Caki2 (cell line): ENCODE data around the gene TSPYL2. TPM values are rescaled to one million over a fixed set of nuclear protein-coding genes. Genes with fewer than 3 reads are reported as not detected.

ENCODE experiments used
- DNase-seq: peaks from one replicate; pipeline ENCODE4 v3.0.0-alpha.2; 2015; ENCODE audit warnings: low read depth
- in situ Hi-C: cut with HindIII; loops from 2 replicates; pipeline ENCODE4 v1.10.0; 2016; ENCODE audit warnings: low sequenced_read_pairs, low pct_unique_long_range_greater_than_20kb, mixed read lengths
- total RNA-seq: library from RNA; depleted of rRNA; stranded (reverse); fragments of >200 nt; shearing (Covaris generic); gene quantifications from 2 replicates; pipeline ENCODE4 v1.2.3, GENCODE V29; 2014; ENCODE audit warnings: low replicate concordance; rRNA removed

The TSPYL2 gene
- total RNA-seq: 3.0 and 10.2 TPM in 2 replicates

DNA sequence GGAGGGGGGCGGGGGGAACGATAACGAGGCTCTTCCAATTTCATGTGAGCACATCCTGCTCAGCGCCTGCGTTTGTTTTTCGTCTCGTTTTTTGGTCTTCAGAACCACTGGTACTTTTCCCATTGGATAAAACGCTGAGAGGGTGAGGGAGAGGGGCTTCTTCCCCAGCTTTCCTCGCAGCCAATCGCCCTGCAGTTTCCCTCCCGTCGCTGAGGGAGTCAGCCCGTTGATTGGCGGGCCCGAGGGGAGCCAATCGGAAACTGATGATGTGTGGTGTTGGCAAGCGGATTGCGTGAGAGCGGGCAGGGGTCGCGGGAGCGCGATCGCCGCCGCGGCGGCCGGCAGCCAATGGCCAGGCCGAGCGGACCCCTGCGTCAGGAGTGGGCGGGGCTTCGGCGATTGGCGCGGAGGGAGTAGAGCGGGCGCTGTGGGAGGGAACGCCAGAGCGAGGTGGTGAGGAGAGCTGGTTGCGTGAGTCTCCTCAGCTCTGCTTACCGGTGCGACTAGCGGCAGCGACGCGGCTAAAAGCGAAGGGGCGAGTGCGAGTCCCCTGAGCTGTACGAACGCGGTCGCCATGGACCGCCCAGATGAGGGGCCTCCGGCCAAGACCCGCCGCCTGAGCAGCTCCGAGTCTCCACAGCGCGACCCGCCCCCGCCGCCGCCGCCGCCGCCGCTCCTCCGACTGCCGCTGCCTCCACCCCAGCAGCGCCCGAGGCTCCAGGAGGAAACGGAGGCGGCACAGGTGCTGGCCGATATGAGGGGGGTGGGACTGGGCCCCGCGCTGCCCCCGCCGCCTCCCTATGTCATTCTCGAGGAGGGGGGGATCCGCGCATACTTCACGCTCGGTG, at the start of gene TSPYL2:
TSS of gene TSPYL2 (plus strand) at position 443 of the 848 bp plus-strand sequence. CDS start at position 575, 132 bp downstream.
- in situ Hi-C loops: no loop called here
- peak; percentile 96 for DNase-seq

DNA sequence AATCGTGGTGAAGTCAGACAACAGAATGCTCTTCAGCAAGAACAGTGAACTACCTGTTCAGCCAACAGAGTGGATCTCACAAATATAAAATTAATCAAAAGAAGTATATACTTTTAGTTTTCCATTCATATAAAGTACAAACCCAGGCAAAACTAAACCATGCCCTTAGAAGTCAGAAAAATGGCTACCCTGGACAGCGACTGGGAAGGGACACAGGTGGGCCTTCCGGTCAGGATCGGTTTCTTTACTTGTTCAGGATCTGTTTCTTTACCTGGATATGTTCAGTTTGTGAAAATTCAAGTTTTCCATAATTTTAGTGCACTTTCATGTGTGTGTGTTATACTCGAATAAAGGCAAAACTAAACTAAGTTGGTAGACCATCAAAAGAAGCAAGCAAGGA, 46.0 kb upstream of the TSPYL2 start:
- DNase-seq: no peak
- in situ Hi-C loops: no loop called here

DNA sequence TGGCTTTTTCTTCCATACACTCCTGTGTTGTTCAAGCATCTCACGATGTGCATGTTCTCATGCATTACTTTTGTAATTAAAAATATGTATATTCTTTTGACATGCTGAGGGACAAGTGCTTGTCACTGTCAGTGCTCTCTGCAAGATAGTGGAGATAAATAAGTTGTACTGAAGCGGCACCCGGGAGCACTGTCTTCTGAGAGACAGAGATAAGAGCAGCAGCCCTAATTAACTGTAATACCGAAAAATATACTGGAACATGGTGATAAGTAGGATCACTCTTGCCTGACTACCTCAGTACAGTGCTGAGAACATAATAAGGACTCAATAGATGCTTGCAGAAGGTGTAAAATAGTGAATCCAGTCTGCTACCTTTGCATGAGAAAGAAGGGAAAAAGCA, 42.9 kb upstream of the TSPYL2 start:
- in situ Hi-C loops: no loop called here
- no peak for DNase-seq

DNA sequence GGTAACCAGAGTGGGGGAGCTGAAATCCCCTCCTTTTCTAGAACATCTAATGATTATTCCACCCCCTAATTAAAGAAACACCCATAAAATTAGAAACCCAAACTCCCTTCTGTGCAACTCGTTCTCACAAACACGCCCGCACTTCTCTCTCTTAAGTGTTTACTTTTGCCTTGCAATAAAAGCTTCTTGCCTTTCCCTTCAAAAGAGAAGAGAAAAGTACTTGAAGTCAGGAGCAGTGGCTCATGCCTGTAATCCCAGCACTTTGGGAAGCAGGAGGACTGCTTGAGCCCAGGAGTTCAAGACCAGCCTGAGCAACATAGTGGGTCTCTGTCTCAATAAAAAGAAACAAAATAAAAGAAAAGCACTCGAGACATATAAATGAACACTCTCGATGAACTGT, 37.2 kb upstream of the TSPYL2 start:
- no peak for DNase-seq
- in situ Hi-C loops: no loop called here

DNA sequence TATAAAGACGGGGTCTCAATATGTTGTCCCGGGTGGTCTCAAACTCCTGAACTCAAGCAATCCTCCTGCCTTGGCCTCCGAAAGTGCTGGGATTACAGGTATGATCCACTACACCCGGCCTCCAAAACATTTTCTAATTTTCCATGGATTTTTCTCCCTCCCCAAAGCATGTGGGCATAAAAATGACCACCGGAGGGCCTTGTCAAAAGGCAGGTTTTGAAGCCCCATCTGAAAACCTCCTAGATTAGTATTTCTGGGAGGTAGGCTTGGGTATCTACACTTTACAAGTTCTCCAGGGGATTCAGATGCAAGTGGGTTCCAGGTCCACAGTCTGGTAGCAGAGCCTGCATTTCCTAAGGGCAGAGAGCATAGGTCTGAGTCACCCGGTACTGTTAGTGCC, 34.9 kb upstream of the TSPYL2 start:
- in situ Hi-C loops: no loop called here

DNA sequence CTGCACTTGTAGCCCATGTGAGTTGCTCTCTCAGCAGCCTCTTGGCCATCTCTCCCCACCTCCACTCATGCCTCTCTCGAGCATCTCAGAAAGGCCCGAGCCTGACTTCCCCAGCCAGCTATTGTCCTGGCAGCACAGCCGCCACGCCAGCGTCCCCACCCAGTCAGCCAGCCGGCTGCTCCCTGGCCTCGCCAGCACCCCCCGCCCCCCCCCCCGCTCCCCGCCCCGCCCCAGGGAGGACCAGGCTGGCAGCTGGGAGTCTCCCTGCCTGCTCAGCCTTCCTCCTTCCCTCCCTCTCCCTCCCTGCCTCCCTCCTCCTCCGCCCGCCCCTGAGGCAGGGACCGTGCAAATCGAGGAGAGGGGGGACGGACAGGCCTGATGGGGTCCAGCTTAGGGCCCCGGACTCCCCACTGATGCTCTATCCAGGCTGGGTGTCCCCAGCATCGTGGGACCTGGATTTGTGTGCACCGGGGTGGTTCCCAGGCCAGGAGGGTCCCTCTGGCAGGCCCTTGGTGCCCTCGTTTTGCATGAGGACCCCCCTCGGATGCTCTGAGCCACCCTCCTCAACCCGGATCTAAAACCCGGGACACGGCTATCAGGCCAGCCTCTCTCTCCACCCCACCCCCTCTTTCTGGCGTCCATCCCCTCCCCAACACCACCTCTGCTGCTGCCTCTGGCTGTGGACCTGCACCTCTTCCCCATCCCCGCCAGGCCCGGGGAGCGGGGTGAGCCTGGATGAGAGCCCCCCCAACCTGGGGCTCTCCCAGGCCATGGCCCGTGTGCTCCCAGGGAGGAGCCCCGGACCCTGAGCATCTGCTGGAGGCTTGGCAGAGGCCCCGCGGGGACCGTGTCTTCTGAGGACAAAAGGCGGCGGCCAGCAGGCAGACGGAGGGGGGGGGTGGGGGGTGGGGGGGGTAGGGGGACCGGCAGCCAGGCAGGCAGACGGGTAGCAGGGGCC, 33.7 kb upstream of the TSPYL2 start, which contains the start of gene GPR173:
TSS of gene GPR173 (plus strand) at position 621 of the 958 bp plus-strand sequence. CDS start 27,833 bp downstream, outside the sequence.
- in situ Hi-C loops: no loop called here
- peak; percentile 30 for DNase-seq

More for the DNA sequence above, 34.9 kb upstream of the TSPYL2 start:
- no peak for DNase-seq

DNA sequence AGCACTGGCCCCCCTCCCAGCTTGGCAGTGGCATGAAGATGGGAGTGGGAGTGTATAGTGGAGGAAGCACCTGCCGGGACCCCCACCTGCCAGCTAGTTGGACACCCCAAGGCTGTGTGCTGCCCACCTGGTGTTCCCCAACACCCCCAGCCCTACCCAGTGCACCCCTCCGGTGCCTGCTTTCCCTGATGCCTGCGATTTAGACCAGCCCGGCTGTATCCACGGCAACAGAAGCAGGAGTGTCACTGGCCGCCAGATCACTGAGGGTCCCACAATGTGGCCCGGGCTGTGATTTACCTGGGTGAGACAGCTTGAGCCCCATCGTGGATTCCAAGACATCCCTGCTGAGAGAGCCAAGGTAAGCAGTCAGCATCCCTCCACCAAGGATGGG, 33.0 kb upstream of the TSPYL2 start:
- DNase-seq: no peak

DNA sequence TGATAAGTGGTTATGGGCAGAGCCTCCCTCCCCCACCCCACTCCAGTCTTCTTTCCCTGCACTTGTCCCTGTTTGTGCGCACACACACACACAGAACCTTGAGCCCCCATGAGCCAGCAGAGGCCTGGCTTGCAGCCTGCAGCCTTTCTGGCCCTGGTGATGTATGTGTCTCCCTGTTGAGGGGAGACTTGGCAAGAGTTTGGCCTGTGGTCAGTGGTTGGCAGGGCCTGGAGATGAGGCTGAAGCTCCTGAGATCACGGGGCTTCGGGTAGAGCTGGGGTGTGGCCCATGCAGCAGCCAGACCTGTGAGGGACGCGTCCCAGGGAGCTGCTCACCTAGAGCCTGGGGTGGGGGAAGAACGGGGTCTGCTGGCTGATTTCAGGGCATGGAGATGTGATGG, 31.3 kb upstream of the TSPYL2 start:
- in situ Hi-C loops: no loop called here
- DNase-seq: no peak

More for the DNA sequence above, 33.0 kb upstream of the TSPYL2 start:
- in situ Hi-C loops: no loop called here

DNA sequence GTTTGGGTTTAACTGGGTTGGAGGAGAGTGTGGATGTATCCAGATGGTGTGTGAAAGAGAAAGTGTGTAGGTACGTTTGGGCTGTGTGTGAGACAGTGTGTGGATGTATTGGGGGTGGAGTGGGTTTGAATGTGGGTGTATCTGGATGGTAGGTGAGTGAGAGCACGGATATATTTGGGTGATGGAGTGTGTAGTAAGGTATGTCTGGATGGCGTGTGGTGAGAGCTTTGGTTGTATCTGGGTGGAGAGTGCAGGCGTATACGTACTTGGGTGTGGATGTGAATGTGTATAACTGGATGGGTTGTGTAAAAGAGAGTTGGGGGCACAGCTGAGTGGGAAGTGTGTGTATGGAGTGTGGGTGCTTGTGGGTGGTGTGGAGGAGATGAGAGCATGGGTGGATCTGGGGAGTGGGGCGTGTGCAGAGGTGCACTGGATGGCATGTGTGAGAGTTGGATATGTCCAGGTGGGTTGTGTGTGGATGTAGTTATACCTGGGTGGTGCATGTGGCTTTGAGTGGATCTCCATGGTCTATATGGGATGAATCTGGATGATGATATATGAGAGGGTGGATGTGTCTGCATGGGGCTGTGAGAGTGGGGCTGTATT, 26.8 kb upstream of the TSPYL2 start:
- no peak for DNase-seq
- in situ Hi-C loops: no loop called here

DNA sequence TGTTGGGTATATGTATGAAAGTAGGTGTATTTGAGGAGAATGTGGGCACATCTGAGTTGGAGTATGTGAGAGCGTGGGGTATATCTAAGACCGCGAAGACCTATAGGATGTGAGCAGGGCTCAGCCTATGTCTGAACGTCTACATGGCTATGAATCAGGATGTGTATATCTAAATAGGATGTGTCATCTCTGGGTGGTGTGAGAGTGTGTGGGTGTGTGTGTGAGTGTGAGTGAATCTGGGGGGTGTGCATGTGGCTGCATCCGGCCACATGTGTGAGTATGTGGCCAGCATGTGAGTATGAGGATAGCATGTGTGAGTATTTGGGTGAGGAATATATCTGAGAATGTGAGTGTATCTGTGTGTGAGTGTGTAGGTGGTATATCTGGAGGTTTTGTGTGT, 25.9 kb upstream of the TSPYL2 start:
- in situ Hi-C loops: no loop called here
- no peak for DNase-seq

DNA sequence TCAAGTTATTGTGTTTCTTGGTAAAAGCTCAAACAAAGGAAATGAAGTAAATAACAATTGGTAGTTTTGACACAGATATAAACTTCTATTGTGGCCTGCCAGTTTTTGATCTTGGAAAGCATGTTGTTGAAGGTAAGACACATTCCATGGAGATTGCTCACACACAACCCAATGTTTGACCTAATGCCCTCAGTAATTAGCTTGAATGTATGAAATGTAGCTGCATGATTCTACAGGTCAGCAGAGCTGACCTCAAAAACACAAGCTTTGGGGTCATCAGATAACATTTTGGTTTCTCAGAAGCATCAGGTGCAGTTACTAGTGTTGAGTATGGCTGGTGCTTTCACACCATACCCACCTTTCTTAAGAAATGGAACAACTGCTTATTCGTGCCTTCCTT, 17.1 kb upstream of the TSPYL2 start:
- in situ Hi-C loops: no loop called here
- no peak for DNase-seq

DNA sequence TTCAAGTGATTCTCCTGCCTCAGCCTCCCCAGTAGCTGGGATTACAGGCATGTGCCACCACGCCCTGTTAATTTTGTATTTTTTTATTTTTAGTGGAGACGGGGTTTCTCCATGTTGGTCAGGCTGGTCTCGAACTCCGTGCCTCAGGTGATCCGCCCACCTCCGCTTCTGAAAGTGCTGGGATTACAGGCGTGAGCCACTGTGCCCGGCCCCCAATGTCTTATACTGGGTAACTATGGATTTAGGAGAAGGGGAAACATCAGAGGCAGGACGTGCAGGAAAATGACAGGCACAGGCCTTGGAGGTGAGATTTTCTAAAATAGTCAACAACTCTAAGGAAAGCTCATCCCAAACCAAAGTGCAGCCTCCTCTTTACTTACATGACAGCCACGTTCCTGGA, 11.1 kb upstream of the TSPYL2 start:
- no peak for DNase-seq
- in situ Hi-C loops: no loop called here

DNA sequence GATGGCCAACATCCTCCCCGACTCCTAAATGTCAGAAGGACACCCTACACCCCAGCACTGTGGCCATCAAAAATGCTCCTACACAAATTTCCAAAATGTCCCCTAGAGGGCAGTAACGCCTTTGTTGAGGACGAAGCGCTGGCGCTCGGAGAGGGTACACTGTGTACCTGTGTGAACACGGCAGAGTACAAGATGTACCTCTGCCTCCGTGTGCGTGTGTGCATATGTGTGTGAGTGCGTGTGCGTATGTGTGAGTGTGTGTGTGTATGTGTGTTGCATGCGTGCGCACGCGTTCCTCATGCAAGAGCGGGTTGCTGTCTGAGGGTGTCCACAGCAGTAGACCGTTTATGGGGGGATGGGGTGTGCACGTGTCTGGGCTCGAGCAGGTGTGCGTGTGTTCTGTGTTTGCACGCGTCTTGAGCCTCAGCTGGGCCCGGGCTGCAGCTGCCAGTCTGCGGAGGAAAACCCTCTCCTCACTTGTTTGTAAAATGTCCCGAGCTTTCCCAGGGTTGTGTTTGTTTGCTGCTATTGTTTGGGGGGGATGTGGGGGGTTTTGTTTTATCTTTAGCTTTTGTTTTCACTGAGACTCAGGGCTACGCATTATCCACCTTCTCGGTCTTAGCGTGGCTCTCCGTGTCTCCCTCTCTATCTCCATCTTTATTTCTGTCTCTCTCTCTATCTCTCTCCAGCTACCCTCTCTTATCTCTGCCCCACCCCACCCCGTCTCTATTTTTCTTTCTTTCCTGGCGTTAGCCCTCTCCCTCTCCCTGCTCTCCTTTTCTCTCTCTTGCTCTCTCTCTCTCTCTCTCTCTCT, 10.4 kb upstream of the TSPYL2 start:
- peak; percentile 56 for DNase-seq
- in situ Hi-C loops: no loop called here

DNA sequence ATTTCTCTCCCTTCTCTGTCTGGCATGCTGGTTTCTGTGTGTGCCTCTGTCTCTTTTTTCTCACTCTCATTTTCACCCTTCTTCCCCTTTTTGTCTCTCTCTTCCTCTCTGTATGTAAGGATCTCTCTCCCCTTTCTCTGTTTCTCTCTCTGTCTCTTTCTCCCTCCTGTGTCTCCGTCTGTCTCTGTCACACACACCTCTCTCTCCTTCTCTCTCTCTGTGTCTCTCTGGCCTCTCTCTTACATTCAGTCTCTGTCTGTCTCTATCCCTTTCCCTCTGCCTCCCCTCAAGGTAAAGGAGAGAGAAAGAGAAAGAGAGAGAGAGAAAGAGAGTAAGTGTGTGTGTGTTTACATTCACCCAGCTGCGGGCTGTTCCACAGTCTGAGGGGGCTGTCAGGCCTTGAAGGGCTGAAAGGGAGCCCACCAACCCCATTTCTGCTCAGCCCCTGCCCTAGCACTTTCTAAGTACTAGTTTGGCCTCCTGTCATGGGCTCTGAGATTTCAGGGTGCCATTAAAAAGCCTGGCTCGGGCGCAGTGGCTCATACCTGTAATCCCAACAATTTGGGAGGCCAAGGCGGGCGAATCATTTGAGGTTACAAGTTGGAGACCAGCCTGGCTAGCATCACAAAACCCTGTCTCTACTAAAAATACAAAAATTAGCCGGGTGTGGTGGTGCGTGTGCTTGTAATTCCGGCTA, 9.6 kb upstream of the TSPYL2 start:
- no peak for DNase-seq
- in situ Hi-C loops: no loop called here

DNA sequence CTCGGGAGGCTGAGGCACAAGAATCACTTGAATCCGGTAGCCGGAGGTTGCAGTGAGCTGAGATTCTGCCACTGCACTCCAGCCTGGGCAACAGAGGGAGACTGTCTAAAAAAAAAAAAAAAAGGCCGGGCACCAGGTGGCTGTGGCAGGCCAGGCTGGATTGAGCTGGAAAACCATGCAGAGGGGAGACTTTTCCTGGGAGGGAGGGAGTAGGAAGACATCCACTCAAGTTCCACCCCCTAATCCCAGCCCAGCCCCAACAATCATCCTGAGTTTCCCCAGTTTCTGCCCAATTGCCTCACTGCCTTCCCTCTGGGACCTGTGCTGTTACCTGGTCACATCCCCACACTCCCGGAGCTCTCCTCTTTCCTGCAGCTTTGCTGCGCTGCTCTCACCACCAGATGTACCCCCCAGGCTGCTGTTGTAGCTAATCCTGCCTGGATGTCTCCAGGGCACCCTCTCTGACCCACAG, 9.0 kb upstream of the TSPYL2 start:
- no peak for DNase-seq
- in situ Hi-C loops: no loop called here

DNA sequence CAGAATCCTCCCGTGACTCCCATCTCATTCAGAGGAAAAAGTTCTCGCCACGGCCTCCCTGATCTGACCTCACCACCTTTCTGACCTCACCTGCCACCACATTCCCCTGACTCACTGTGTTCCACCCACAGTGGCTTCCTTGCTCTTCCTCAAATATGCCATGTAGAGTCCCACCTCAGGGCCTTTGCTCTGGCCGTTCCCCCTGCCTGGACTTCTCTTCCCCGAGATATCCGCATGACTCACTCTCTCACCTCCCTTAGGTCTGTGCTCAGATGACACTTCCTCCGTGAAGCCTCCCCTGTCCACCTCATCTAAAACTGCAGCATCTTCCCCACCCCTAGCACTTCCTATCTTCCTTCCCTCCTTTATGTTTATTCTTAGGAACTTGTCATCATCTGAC, 7.2 kb upstream of the TSPYL2 start:
- in situ Hi-C loops: no loop called here
- DNase-seq: no peak

DNA sequence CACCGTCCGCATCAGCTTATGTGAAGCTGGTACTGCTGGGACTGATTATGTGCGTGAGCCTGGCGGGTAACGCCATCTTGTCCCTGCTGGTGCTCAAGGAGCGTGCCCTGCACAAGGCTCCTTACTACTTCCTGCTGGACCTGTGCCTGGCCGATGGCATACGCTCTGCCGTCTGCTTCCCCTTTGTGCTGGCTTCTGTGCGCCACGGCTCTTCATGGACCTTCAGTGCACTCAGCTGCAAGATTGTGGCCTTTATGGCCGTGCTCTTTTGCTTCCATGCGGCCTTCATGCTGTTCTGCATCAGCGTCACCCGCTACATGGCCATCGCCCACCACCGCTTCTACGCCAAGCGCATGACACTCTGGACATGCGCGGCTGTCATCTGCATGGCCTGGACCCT, 5.5 kb upstream of the TSPYL2 start:
- in situ Hi-C loops: no loop called here
- DNase-seq: no peak
